Ishikawa (cell line): ENCODE measurements around the gene PTPN1.

Experiments
- CEBPB ChIP-seq: IDR thresholded peaks from 2 replicates; pipeline ENCODE4 v1.6.1; 2012
- CREB1 ChIP-seq: IDR thresholded peaks from 2 replicates; pipeline ENCODE4 v1.6.1; 2012; ENCODE audit warnings: low read depth
- EGR1 ChIP-seq: IDR thresholded peaks from 2 replicates; pipeline ENCODE4 v1.6.1; 2012
- EP300 ChIP-seq: IDR thresholded peaks from 2 replicates; pipeline ENCODE4 v1.6.1; 2012; ENCODE audit warnings: borderline replicate concordance
- FOXM1 ChIP-seq: IDR thresholded peaks from 2 replicates; pipeline ENCODE4 v1.6.1; 2012; ENCODE audit warnings: low read depth, borderline replicate concordance
- NFIC ChIP-seq: IDR thresholded peaks from 2 replicates; pipeline ENCODE4 v1.6.1; 2012
- RAD21 ChIP-seq: IDR thresholded peaks from 2 replicates; pipeline ENCODE4 v1.6.1; 2012; ENCODE audit warnings: low read depth
- REST ChIP-seq: IDR thresholded peaks from 2 replicates; pipeline ENCODE4 v1.6.1; 2012; ENCODE audit warnings: low read depth, mild to moderate bottlenecking
- TAF1 ChIP-seq: IDR thresholded peaks from 2 replicates; pipeline ENCODE4 v1.6.1; 2012; ENCODE audit warnings: low read depth, mild to moderate bottlenecking
- TCF12 ChIP-seq: IDR thresholded peaks from 2 replicates; pipeline ENCODE4 v1.6.1; 2012; ENCODE audit warnings: low read depth
- TEAD4 ChIP-seq: IDR thresholded peaks from 2 replicates; pipeline ENCODE4 v1.6.1; 2012
- YY1 ChIP-seq: IDR thresholded peaks from 2 replicates; pipeline ENCODE4 v1.6.1; 2012; ENCODE audit warnings: low read depth
- ZBTB7A ChIP-seq: IDR thresholded peaks from 2 replicates; pipeline ENCODE4 v1.6.1; 2012; ENCODE audit warnings: low read depth
- TF ChIP-seq, protein P1 (sequence below): IDR thresholded peaks from 2 replicates; pipeline ENCODE4 v1.6.1; 2012
- TF ChIP-seq, protein P2 (sequence below): IDR thresholded peaks from 2 replicates; pipeline ENCODE4 v1.6.1; 2012

Gene PTPN1

DNA sequence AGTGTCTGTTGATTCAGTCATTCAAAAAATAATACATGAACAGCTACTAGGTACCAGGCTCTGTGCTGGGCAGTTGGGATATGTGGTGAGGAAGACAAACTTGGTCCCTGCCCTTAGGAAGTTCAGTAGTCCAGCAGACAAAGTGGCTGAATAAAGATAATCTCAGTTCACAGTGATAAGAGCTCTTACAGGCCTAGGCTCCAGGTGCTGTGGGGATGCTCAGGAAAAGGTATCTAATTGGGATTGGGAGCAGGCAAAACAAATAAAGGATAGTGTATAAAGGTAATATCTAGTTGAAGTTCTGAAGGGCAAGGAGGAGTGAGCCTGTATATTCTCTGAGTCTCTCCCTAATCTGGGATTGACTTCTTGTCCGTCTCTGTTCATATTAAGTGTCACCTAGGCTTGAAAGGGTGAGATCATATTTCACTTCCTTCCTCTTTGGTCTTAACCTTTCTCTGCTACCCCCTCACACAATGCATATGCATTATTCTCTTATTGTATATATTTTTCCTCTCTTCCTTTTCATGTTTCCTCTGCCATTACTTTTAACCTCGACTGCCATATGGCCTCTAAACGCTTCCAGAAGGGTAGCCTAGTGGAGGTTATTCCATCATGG is 13.5 kb downstream of the PTPN1 start:
- TF ChIP-seq TCF12, result no peak
- no peak for TF ChIP-seq EGR1
- TF ChIP-seq YY1, result no peak
- TF ChIP-seq CREB1, result no peak
- no peak for TF ChIP-seq ZBTB7A
- TF ChIP-seq, protein P1, sequence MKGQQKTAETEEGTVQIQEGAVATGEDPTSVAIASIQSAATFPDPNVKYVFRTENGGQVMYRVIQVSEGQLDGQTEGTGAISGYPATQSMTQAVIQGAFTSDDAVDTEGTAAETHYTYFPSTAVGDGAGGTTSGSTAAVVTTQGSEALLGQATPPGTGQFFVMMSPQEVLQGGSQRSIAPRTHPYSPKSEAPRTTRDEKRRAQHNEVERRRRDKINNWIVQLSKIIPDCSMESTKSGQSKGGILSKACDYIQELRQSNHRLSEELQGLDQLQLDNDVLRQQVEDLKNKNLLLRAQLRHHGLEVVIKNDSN, result no peak
- no peak for TF ChIP-seq FOXM1
- TF ChIP-seq, protein P2, sequence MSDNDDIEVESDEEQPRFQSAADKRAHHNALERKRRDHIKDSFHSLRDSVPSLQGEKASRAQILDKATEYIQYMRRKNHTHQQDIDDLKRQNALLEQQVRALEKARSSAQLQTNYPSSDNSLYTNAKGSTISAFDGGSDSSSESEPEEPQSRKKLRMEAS, result no peak
- no peak for TF ChIP-seq EP300
- TF ChIP-seq RAD21, result no peak
- no peak for TF ChIP-seq CEBPB
- TF ChIP-seq REST, result no peak

GRCh38 chr20:50525681-50526080 is 15.5 kb downstream of the PTPN1 start:
- TF ChIP-seq TEAD4 (no peak), TAF1 (no peak), REST (no peak), FOXM1 (no peak), EGR1 (no peak), YY1 (no peak), TCF12 (no peak), RAD21 (no peak), NFIC (no peak), CREB1 (no peak)
- TF ChIP-seq, protein P1, result no peak

GRCh38 chr20:50526403-50526989 is 16.3 kb downstream of the PTPN1 start:
- TF ChIP-seq TEAD4 (no peak), TAF1 (no peak), RAD21 (no peak), ZBTB7A (no peak), TCF12 (no peak), EP300 (no peak), NFIC (no peak), FOXM1 (no peak), CEBPB (no peak), EGR1 (no peak), CREB1 (no peak), REST (no peak)
- TF ChIP-seq, protein P2, result no peak
- TF ChIP-seq, protein P1, result no peak
